ENCODE results near the gene PDP2.

DNA sequence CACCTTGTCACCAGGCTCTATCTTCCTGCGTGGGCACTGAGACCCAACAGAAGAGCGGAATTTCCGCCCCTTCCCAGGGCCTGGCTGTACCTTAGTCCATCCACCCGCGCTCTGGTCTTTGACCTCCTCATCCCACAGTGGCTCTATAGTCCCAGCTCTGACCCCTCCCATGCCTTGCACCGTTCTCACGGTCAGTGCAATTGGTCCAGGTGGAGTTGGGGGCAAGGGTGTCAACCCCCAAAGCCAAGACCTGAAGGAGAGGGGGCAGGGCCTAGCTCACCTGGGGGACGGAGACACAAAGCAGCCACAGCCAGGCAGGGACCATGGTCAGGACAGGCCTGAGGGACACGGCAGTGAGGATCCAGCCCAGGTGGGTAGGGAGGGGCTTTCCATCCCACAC lies 37.4 kb downstream of the PDP2 start:
- TF ChIP-seq, protein P1, sequence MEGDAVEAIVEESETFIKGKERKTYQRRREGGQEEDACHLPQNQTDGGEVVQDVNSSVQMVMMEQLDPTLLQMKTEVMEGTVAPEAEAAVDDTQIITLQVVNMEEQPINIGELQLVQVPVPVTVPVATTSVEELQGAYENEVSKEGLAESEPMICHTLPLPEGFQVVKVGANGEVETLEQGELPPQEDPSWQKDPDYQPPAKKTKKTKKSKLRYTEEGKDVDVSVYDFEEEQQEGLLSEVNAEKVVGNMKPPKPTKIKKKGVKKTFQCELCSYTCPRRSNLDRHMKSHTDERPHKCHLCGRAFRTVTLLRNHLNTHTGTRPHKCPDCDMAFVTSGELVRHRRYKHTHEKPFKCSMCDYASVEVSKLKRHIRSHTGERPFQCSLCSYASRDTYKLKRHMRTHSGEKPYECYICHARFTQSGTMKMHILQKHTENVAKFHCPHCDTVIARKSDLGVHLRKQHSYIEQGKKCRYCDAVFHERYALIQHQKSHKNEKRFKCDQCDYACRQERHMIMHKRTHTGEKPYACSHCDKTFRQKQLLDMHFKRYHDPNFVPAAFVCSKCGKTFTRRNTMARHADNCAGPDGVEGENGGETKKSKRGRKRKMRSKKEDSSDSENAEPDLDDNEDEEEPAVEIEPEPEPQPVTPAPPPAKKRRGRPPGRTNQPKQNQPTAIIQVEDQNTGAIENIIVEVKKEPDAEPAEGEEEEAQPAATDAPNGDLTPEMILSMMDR (IDR thresholded peaks at IDR 0.05): no peak
- TF ChIP-seq POLR2A (IDR thresholded peaks at IDR 0.05): no peak
- TF ChIP-seq EP300 (IDR thresholded peaks at IDR 0.05): no peak

Data from tibial nerve (tissue), 4 donors.